Measurements from ENCODE around the gene ZFAND3. TPM values are rescaled to one million over a fixed set of nuclear protein-coding genes. Genes with fewer than 3 reads are reported as not detected.

The ZFAND3 gene
- polyA plus RNA-seq, 1 donor from 2014 or later = 19.7 TPM

DNA sequence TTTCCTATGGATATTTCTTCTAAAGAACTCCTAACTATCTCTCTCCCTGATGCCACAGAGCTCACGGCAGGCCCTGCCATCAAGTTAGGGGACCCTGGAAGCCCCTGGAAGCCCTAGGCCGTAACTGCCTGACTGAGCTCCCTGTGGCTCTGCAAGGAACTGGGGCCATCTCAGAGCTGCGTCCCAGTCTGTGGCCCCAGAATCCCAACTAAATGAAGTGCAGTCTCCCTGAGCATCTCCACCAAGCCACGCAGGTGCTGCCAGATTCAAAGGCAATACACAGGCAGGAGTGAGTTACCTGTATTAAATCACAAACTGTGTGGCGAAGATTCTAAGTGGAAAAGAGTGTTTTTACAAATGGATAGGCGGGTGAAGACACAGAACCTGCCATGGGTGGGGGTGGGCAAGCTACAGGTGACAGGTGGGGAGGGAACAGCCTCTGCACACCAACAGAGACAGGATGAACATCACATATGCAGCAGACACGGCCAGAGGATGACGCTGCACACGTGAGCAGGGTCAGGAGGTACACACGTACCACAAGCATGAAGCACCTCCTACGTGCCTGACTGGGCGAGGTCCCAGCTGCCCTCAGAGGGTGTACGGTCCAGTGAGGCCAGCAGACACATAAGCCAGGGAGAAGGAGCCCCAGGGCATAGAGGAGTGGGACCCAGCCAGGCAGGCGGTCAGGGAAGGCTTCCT is 358.5 kb downstream of the ZFAND3 start:
- Histone ChIP-seq H3K4me3 (ENCODE audit: low read length) (no peak overlapping the region), H3K9ac (ENCODE audit: low read length) (no peak overlapping the region), H3K4me2 (ENCODE audit: low read length) (no peak overlapping the region), H3K9me3 (ENCODE audit: low read length) (no peaks in the 10 kb centered on the region), H3K79me2 (replicated peaks; ENCODE audit: insufficient read depth, low read length) (no peaks in the 10 kb centered on the region), H3K9me2 (ENCODE audit: insufficient read depth, low read length) (no peaks in the 10 kb centered on the region), H4K20me1 (ENCODE audit: insufficient read depth) (no peaks in the 10 kb centered on the region), H2AFZ (ENCODE audit: low read depth, low read length) (no peak overlapping the region), H3K36me3 (ENCODE audit: insufficient read depth, low read length) (no peaks in the 10 kb centered on the region), H3K27ac (ENCODE audit: low read length) (no peak overlapping the region), H3F3A (ENCODE audit: insufficient read depth, low read length, poor library complexity, severe bottlenecking) (peaks cover 3% of the 10 kb centered on the region), H3K27me3 (ENCODE audit: insufficient read depth, low read depth, low read length) (no peaks in the 10 kb centered on the region)
- TF ChIP-seq MXI1 (conservative IDR thresholded peaks at IDR 0.05; ENCODE audit: poor library complexity, severe bottlenecking) (no peak), EP300 (conservative IDR thresholded peaks at IDR 0.05; ENCODE audit: poor library complexity, severe bottlenecking) (no peak), RAD21 (conservative IDR thresholded peaks at IDR 0.05) (no peak), SMC3 (conservative IDR thresholded peaks at IDR 0.05; ENCODE audit: poor library complexity) (no peak), EZH2 (IDR thresholded peaks at IDR 0.05; ENCODE audit: borderline replicate concordance, insufficient read depth, low read length, poor library complexity, severe bottlenecking) (no peak), POLR2AphosphoS5 (IDR thresholded peaks at IDR 0.05) (no peak)
- TF ChIP-seq, protein P1, sequence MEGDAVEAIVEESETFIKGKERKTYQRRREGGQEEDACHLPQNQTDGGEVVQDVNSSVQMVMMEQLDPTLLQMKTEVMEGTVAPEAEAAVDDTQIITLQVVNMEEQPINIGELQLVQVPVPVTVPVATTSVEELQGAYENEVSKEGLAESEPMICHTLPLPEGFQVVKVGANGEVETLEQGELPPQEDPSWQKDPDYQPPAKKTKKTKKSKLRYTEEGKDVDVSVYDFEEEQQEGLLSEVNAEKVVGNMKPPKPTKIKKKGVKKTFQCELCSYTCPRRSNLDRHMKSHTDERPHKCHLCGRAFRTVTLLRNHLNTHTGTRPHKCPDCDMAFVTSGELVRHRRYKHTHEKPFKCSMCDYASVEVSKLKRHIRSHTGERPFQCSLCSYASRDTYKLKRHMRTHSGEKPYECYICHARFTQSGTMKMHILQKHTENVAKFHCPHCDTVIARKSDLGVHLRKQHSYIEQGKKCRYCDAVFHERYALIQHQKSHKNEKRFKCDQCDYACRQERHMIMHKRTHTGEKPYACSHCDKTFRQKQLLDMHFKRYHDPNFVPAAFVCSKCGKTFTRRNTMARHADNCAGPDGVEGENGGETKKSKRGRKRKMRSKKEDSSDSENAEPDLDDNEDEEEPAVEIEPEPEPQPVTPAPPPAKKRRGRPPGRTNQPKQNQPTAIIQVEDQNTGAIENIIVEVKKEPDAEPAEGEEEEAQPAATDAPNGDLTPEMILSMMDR (IDR thresholded peaks at IDR 0.05; ENCODE audit: poor library complexity, severe bottlenecking) = no peak
- TF ChIP-seq, protein P2, sequence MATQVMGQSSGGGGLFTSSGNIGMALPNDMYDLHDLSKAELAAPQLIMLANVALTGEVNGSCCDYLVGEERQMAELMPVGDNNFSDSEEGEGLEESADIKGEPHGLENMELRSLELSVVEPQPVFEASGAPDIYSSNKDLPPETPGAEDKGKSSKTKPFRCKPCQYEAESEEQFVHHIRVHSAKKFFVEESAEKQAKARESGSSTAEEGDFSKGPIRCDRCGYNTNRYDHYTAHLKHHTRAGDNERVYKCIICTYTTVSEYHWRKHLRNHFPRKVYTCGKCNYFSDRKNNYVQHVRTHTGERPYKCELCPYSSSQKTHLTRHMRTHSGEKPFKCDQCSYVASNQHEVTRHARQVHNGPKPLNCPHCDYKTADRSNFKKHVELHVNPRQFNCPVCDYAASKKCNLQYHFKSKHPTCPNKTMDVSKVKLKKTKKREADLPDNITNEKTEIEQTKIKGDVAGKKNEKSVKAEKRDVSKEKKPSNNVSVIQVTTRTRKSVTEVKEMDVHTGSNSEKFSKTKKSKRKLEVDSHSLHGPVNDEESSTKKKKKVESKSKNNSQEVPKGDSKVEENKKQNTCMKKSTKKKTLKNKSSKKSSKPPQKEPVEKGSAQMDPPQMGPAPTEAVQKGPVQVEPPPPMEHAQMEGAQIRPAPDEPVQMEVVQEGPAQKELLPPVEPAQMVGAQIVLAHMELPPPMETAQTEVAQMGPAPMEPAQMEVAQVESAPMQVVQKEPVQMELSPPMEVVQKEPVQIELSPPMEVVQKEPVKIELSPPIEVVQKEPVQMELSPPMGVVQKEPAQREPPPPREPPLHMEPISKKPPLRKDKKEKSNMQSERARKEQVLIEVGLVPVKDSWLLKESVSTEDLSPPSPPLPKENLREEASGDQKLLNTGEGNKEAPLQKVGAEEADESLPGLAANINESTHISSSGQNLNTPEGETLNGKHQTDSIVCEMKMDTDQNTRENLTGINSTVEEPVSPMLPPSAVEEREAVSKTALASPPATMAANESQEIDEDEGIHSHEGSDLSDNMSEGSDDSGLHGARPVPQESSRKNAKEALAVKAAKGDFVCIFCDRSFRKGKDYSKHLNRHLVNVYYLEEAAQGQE (IDR thresholded peaks at IDR 0.05; ENCODE audit: borderline replicate concordance) = no peak

DNA sequence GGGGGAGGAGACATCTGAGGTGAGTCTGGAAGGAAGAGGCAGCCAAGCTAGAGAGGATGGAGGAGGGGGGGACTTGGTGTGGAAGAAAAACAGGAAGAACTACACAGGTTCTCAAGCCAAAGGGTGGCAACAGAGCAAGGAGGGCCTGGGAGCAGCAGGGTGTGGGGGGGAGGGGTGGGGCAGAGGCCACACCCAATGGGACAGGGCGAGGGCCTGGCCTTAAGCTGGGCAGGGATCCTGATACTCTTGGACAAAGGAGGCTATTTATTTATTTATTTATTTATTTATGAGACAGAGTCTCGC is 359.0 kb downstream of the ZFAND3 start:
- Histone ChIP-seq H3F3A (ENCODE audit: insufficient read depth, low read length, poor library complexity, severe bottlenecking) (peaks cover 3% of the 10 kb centered on the region), H3K36me3 (ENCODE audit: insufficient read depth, low read length) (no peaks in the 10 kb centered on the region), H3K4me3 (ENCODE audit: low read length) (no peak overlapping the region), H3K27me3 (ENCODE audit: insufficient read depth, low read depth, low read length) (no peaks in the 10 kb centered on the region), H3K27ac (ENCODE audit: low read length) (no peak overlapping the region), H2AFZ (ENCODE audit: low read depth, low read length) (no peak overlapping the region), H3K4me2 (ENCODE audit: low read length) (no peak overlapping the region), H3K9me3 (ENCODE audit: low read length) (no peaks in the 10 kb centered on the region), H3K9ac (ENCODE audit: low read length) (no peak overlapping the region), H3K79me2 (replicated peaks; ENCODE audit: insufficient read depth, low read length) (no peaks in the 10 kb centered on the region), H3K9me2 (ENCODE audit: insufficient read depth, low read length) (no peaks in the 10 kb centered on the region), H4K20me1 (ENCODE audit: insufficient read depth) (no peaks in the 10 kb centered on the region)
- TF ChIP-seq MXI1 (conservative IDR thresholded peaks at IDR 0.05; ENCODE audit: poor library complexity, severe bottlenecking) (no peak), SMC3 (conservative IDR thresholded peaks at IDR 0.05; ENCODE audit: poor library complexity) (no peak), POLR2AphosphoS5 (IDR thresholded peaks at IDR 0.05) (no peak), EP300 (conservative IDR thresholded peaks at IDR 0.05; ENCODE audit: poor library complexity, severe bottlenecking) (no peak), TAF1 (IDR thresholded peaks at IDR 0.05; ENCODE audit: low read depth) (no peak), RAD21 (conservative IDR thresholded peaks at IDR 0.05) (no peak), EZH2 (IDR thresholded peaks at IDR 0.05; ENCODE audit: borderline replicate concordance, insufficient read depth, low read length, poor library complexity, severe bottlenecking) (no peak)
- TF ChIP-seq, protein P2 (IDR thresholded peaks at IDR 0.05; ENCODE audit: borderline replicate concordance) = no peak
- TF ChIP-seq, protein P1 (IDR thresholded peaks at IDR 0.05; ENCODE audit: poor library complexity, severe bottlenecking) = no peak

All from neural cell (in vitro differentiated cells).